ENCODE data around the gene CSN1S1.

GRCh38 chr4:69977582-69977981 lies 46.7 kb downstream of the CSN1S1 start:
- TF ChIP-seq CTCF (IDR thresholded peaks at IDR 0.05; ENCODE audit: low read length): no peak
- TF ChIP-seq EZH2 (optimal IDR thresholded peaks at IDR 0.05; ENCODE audit: low read depth, low read length): no peak
- no peak for TF ChIP-seq EZH2phosphoT487 (IDR thresholded peaks at IDR 0.05; ENCODE audit: low read length)

Data from MM.1S (cell line).